ES-I3 (cell line): Measurements from ENCODE around the gene CNTNAP2.

Source experiments
- H3K36me3 ChIP-seq: 2 replicates; pipeline ENCODE4 v1.6.1; 2013; ENCODE audit warnings: mild to moderate bottlenecking, low read length, control low read depth, moderate library complexity; ENCODE audit not compliant: insufficient read depth
- H3K4me1 ChIP-seq: 2 replicates; pipeline ENCODE4 v1.6.1; 2013; ENCODE audit warnings: mild to moderate bottlenecking, control low read depth, low read length; ENCODE audit not compliant: insufficient read depth
- H3K9ac ChIP-seq: 2 replicates; pipeline ENCODE4 v1.6.1; 2013; ENCODE audit warnings: low read depth, mild to moderate bottlenecking, low read length, moderate library complexity
- H3K9me3 ChIP-seq: 2 replicates; pipeline ENCODE4 v1.6.1; 2013; ENCODE audit warnings: mild to moderate bottlenecking, low read length, moderate library complexity; ENCODE audit not compliant: control insufficient read depth, insufficient read depth

CNTNAP2 gene

GRCh38 chr7:147048864-147049263 is 932.3 kb downstream of the CNTNAP2 start:
- Histone ChIP-seq H3K9ac (no peak overlapping the region), H3K36me3 (no peaks in the 10 kb centered on the region), H3K4me1 (no peaks in the 10 kb centered on the region)

GRCh38 chr7:147052818-147053217 is 936.2 kb downstream of the CNTNAP2 start:
- no peaks in the 10 kb centered on the region for H3K9me3 ChIP-seq
- H3K9ac ChIP-seq = no peak overlapping the region
- no peaks in the 10 kb centered on the region for H3K36me3 ChIP-seq
- no peaks in the 10 kb centered on the region for H3K4me1 ChIP-seq

More at GRCh38 chr7:147048864-147049263, 932.3 kb downstream of the CNTNAP2 start:
- no peaks in the 10 kb centered on the region for H3K9me3 ChIP-seq

GRCh38 chr7:147053746-147054145 is 937.1 kb downstream of the CNTNAP2 start:
- H3K36me3 ChIP-seq = no peaks in the 10 kb centered on the region

GRCh38 chr7:147060070-147060469 is 943.5 kb downstream of the CNTNAP2 start:
- no peak overlapping the region for H3K9ac ChIP-seq
- H3K36me3 ChIP-seq = no peaks in the 10 kb centered on the region
- no peaks in the 10 kb centered on the region for H3K9me3 ChIP-seq
- H3K4me1 ChIP-seq = no peaks in the 10 kb centered on the region

More at GRCh38 chr7:147053746-147054145, 937.1 kb downstream of the CNTNAP2 start:
- Histone ChIP-seq H3K9ac (no peak overlapping the region), H3K4me1 (no peaks in the 10 kb centered on the region), H3K9me3 (no peaks in the 10 kb centered on the region)

GRCh38 chr7:147062897-147063296 is 946.3 kb downstream of the CNTNAP2 start:
- H3K36me3 ChIP-seq = no peaks in the 10 kb centered on the region
- H3K9ac ChIP-seq = no peak overlapping the region
- H3K9me3 ChIP-seq = no peaks in the 10 kb centered on the region
- no peaks in the 10 kb centered on the region for H3K4me1 ChIP-seq

- Histone ChIP-seq H3K36me3 (no peaks in the 10 kb centered on the region), H3K4me1 (no peaks in the 10 kb centered on the region), H3K9me3 (no peaks in the 10 kb centered on the region), H3K9ac (no peak overlapping the region)
Measured at GRCh38 chr7:147068842-147069241, 952.2 kb downstream of the CNTNAP2 start.

GRCh38 chr7:147069771-147070170 is 953.2 kb downstream of the CNTNAP2 start:
- H3K4me1 ChIP-seq = no peaks in the 10 kb centered on the region
- H3K36me3 ChIP-seq = no peaks in the 10 kb centered on the region
- H3K9me3 ChIP-seq = no peaks in the 10 kb centered on the region
- H3K9ac ChIP-seq = no peak overlapping the region

GRCh38 chr7:147070886-147071285 is 954.3 kb downstream of the CNTNAP2 start:
- Histone ChIP-seq H3K36me3 (no peaks in the 10 kb centered on the region), H3K9ac (no peak overlapping the region), H3K4me1 (no peaks in the 10 kb centered on the region), H3K9me3 (no peaks in the 10 kb centered on the region)

GRCh38 chr7:147071536-147071935 is 954.9 kb downstream of the CNTNAP2 start:
- Histone ChIP-seq H3K36me3 (no peaks in the 10 kb centered on the region), H3K4me1 (no peaks in the 10 kb centered on the region), H3K9ac (no peak overlapping the region), H3K9me3 (no peaks in the 10 kb centered on the region)

- no peaks in the 10 kb centered on the region for H3K36me3 ChIP-seq
- H3K4me1 ChIP-seq = no peaks in the 10 kb centered on the region
- H3K9ac ChIP-seq = no peak overlapping the region
- H3K9me3 ChIP-seq = no peaks in the 10 kb centered on the region; the same call in 1 of the 2 replicates
Measured at GRCh38 chr7:147078312-147078711, 961.7 kb downstream of the CNTNAP2 start.

GRCh38 chr7:147079083-147079482 is 962.5 kb downstream of the CNTNAP2 start:
- H3K9ac ChIP-seq = no peak overlapping the region

GRCh38 chr7:147079921-147080420 is 963.4 kb downstream of the CNTNAP2 start:
- Histone ChIP-seq H3K36me3 (no peaks in the 10 kb centered on the region), H3K9ac (no peak overlapping the region), H3K9me3 (no peaks in the 10 kb centered on the region; the same call in 1 of the 2 replicates), H3K4me1 (no peaks in the 10 kb centered on the region)

More at GRCh38 chr7:147079083-147079482, 962.5 kb downstream of the CNTNAP2 start:
- H3K4me1 ChIP-seq = no peaks in the 10 kb centered on the region
- no peaks in the 10 kb centered on the region for H3K36me3 ChIP-seq
- no peaks in the 10 kb centered on the region; the same call in 1 of the 2 replicates for H3K9me3 ChIP-seq

GRCh38 chr7:147081117-147081516 is 964.5 kb downstream of the CNTNAP2 start:
- Histone ChIP-seq H3K4me1 (no peaks in the 10 kb centered on the region), H3K9me3 (no peaks in the 10 kb centered on the region; the same call in 1 of the 2 replicates), H3K36me3 (no peaks in the 10 kb centered on the region), H3K9ac (no peak overlapping the region)

GRCh38 chr7:147089051-147089461 is 972.5 kb downstream of the CNTNAP2 start:
- Histone ChIP-seq H3K4me1 (no peaks in the 10 kb centered on the region), H3K36me3 (no peaks in the 10 kb centered on the region), H3K9me3 (no peaks in the 10 kb centered on the region), H3K9ac (no peak overlapping the region)

GRCh38 chr7:147089608-147090007 is 973.0 kb downstream of the CNTNAP2 start:
- Histone ChIP-seq H3K36me3 (no peaks in the 10 kb centered on the region), H3K9ac (no peak overlapping the region), H3K4me1 (no peaks in the 10 kb centered on the region), H3K9me3 (no peaks in the 10 kb centered on the region)
